ENCODE data around the gene CFAP46. TPM values are rescaled to one million over a fixed set of nuclear protein-coding genes. Genes with fewer than 3 reads are reported as not detected.
"Not testable (repeated sequence)": the region's sequence is repeated elsewhere in the genome, so short reads cannot be mapped to it uniquely, and the experiment has no call there.

CFAP46 gene
- total RNA-seq, 1 experiment from 2014 or later = not detected

DNA sequence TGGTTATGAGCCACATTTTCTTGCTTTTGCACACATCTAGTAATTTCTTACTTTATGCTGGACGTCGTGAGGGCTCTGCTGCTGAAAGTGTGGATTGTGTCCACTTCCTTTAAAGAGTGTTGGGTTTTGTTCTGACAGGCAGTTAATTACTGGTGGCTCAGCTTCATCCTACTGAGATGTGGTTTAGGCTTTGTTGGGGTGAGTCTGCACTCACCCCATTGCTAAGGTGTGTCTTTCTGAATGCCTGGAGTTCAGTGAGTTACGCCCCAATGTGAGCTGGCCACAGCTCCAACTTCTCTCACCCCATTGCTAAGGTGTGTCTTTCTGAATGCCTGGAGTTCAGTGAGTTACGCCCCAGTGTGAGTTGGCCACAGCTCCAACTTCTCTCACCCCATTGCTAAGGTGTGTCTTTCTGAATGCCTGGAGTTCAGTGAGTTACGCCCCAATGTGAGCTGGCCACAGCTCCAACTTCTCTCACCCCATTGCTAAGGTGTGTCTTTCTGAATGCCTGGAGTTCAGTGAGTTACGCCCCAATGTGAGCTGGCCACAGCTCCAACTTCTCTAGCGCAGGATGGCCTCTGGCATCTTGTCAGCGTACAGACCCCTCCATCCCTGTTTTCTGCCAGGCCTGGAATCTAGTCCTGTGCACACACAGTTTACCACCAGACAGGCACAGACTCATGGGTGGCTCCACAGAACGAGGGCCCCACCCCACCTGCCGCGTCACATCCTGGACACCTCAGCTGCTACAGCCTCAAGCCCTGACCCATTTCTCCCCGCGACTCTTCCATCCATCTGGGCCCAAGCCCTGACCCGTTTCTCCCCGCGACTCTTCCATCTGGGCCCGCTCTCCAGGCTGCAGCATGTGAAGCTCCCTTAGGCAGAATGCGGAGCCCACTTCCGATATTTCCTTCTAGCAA lies 39.5 kb downstream of the CFAP46 start:
- in situ Hi-C loops (cut with HindIII; ENCODE audit: low pct_unique_long_range_greater_than_20kb, low sequenced_read_pairs); DNase-seq (ENCODE audit: low read depth, low spot score): not testable (repeated sequence)

DNA sequence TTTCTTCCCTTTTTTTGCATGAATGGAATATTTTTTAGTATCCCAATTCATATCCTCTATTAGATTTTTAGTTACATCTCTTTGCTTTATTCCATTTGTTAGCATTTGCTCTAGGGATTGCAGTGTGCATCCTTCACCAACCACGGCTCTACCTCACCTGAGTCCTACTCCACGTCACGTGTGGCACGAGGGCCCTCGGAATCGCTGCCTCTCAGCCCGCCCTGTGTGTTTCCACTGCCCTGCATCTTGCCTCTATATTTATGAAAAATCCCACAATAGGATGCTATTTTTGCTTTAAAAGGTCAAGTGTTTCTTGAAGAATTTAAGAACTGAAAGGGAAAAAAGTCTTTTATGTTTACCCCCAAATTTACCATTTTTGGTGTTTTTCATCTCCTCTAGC lies 41.0 kb downstream of the CFAP46 start:
- in situ Hi-C loops (cut with HindIII; ENCODE audit: low pct_unique_long_range_greater_than_20kb, low sequenced_read_pairs) = no loop called here
- DNase-seq (ENCODE audit: low read depth, low spot score) = no peak

DNA sequence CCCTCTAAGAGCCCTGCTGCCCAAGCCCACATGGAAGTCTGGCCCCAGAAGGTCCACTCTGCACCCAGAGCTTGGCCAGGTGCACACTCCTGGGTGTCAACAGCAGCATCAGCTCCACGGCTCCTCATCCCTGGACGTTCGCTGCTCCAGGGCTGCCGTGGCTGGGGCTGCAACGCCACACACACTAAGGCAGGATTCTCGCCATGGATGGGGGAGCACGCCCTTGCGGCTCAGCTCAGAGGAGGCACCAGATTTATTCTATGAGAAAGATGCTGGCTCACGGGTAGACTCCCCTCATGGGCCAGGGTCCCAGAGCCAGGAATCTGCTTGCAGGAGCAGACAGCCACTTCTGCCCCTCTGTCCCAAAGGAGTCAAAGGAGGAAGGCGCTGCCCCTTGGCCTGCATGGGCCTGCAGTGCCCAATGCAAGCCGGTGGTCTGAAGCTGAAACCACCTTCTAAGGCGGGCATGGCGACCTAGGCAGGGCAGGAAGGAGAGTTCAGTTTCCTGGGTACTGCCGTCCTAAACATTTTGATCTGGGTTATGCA lies 42.1 kb downstream of the CFAP46 start:
- in situ Hi-C loops (cut with HindIII; ENCODE audit: low pct_unique_long_range_greater_than_20kb, low sequenced_read_pairs) = no loop called here
- no peak for DNase-seq (ENCODE audit: low read depth, low spot score)

GRCh38 chr10:132899751-132900065 lies 42.7 kb downstream of the CFAP46 start:
- in situ Hi-C loops (cut with HindIII; ENCODE audit: low pct_unique_long_range_greater_than_20kb, low sequenced_read_pairs) = no loop called here
- DNase-seq (ENCODE audit: low read depth, low spot score) = no peak

GRCh38 chr10:132899054-132899750 lies 43.2 kb downstream of the CFAP46 start:
- DNase-seq (ENCODE audit: low read depth, low spot score) = no peak
- in situ Hi-C loops (cut with HindIII; ENCODE audit: low pct_unique_long_range_greater_than_20kb, low sequenced_read_pairs) = no loop called here

- in situ Hi-C loops (cut with HindIII; ENCODE audit: low pct_unique_long_range_greater_than_20kb, low sequenced_read_pairs) = no loop called here
- no peak for DNase-seq (ENCODE audit: low read depth, low spot score)
Observed at GRCh38 chr10:132898391-132899053, 43.8 kb downstream of the CFAP46 start.

DNA sequence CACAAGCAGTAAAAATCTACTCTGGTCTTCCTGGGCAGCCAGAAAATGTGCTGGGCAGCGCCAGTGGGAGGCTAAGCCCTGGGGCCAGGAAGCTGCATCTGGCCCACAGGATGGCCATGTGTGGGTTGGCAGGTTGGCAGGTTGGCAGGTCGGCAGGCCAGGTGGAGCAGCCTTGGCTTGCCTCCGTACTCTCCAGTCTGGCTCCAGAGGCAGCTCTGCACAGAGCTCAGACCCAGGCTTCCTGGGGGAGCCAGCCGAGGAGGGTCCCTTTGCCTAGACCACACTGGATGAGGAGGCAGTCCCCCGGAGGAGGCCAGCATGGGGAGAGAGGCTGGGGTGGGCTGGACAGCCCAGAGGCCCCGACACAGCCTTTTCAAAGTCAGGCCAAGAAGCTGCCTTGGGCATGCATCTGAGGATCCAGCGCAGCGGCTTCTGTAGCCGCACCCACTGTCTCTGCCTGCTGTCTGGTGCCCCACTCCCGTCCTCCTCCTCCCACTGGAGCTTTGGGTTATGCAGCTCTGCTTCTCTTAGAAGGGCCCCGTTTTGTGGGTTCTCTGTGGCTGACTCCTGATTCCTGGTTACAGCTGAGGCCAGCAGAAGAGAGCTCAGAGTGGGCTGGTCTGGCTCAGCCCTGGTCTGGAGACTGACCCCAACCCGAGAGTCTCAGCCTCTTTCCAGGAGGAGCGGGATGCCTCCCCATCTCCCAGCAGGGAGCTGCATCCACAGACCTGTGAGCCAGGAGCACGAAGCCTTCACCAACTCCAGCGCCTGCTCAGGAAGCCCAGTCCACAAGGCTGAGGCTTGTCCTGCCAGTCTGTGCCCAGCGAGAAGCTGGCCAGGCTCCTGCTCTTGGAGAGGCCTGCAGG lies 44.6 kb downstream of the CFAP46 start:
- in situ Hi-C loops (cut with HindIII; ENCODE audit: low pct_unique_long_range_greater_than_20kb, low sequenced_read_pairs) = no loop called here
- DNase-seq (ENCODE audit: low read depth, low spot score) = no peak

DNA sequence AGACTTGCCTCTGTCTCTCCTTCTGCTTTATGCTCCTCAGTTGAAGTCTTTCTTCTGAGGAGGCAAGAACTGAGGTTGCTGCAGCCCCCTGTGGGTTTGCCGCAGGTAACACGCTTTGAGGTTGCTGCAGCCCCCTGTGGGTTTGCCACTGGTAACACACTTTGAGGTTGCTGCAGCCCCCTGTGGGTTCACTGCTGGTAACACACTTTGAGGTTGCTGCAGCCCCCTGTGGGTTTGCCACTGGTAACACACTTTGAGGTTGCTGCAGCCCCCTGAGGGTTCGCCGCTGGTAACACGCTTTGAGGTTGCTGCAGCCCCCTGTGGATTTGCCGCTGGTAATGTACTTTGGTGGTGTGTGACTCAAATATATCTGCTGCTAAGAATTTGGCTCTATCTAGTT lies 48.6 kb downstream of the CFAP46 start:
- DNase-seq (ENCODE audit: low read depth, low spot score) = peak; percentile 17
- in situ Hi-C loops (cut with HindIII; ENCODE audit: low pct_unique_long_range_greater_than_20kb, low sequenced_read_pairs) = not testable (repeated sequence)

DNA sequence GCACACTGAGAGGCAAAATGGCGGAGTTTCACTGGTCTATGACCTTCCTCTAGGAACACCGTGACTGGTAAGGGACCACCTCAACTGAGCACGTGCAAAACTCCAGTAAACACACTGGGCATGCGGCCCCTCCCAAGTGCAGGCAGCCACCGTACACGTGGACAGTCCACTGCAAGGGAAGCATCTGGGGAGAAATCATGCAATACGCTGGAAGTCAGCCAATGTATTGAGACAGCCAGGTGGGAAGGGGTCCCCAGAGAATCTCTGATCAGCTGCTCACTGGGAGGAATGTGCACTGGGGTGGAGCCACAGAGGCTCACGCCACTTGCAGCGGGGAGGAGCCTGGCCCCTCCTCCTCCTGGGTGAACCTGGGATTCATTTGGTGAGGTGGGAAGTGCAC lies 49.3 kb downstream of the CFAP46 start:
- no peak for DNase-seq (ENCODE audit: low read depth, low spot score)
- in situ Hi-C loops (cut with HindIII; ENCODE audit: low pct_unique_long_range_greater_than_20kb, low sequenced_read_pairs) = no loop called here

GRCh38 chr10:132892004-132892403 lies 50.4 kb downstream of the CFAP46 start:
- DNase-seq (ENCODE audit: low read depth, low spot score) = no peak
- in situ Hi-C loops (cut with HindIII; ENCODE audit: low pct_unique_long_range_greater_than_20kb, low sequenced_read_pairs) = no loop called here

DNA sequence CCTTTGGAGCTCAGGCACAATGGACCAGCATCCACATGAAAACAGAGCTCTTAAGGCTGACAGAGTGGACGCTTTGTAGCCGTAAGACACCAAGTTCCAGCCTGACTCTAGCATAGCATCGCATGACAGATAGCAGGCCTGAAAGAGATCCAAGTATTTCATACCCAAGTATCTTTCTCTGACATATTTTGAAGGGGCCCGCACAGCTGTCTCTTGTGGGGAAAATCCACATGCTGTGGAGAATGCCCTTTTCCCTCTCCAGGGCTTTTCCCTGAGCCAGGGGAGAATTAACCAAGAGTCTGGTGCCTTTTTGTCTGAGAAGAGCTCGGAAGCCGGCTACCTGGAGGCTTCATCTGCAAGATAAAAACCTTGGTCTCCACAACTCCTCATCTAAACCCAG lies 51.0 kb downstream of the CFAP46 start:
- DNase-seq (ENCODE audit: low read depth, low spot score) = no peak
- in situ Hi-C loops (cut with HindIII; ENCODE audit: low pct_unique_long_range_greater_than_20kb, low sequenced_read_pairs) = no loop called here

DNA sequence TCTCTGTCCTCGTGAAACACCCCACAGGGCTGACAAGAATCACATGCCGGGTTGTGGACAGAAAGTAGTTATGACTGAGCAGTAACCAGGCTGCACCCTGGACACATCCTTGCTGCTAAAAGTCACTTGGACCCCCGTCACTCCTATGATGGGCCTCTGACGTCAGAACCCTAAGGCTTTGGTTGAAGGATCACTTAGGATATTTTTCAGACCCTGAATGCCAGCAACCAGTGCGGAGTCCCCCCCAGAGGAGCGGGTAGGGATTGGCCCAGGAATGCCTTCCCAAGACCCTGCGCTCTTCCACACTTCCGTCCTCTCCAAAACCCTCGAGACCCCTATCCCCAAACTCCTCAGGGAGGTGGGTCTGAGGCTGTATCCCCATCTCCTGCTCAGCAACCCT lies 52.1 kb downstream of the CFAP46 start:
- in situ Hi-C loops (cut with HindIII; ENCODE audit: low pct_unique_long_range_greater_than_20kb, low sequenced_read_pairs) = no loop called here
- no peak for DNase-seq (ENCODE audit: low read depth, low spot score)

DNA sequence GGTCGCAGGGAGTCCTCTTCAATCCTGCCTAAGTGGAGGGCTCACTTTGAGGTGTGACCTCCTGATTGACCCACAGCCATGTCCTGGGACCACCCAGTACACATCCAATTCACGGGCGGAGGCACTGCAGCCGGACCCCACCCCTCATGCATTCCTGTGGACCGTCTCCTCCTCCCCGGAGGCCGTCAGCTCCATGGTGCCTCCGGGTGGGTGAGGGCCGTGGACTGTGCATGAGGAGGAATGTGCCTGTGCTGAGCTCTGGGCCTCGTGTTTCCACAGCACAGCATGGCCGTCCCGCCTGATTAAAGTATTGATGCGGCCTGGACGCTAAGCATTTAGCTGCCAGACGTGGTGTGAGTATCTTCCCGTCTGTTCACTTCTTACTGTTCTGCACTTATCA lies 52.8 kb downstream of the CFAP46 start:
- in situ Hi-C loops (cut with HindIII; ENCODE audit: low pct_unique_long_range_greater_than_20kb, low sequenced_read_pairs) = no loop called here
- DNase-seq (ENCODE audit: low read depth, low spot score) = no peak

DNA sequence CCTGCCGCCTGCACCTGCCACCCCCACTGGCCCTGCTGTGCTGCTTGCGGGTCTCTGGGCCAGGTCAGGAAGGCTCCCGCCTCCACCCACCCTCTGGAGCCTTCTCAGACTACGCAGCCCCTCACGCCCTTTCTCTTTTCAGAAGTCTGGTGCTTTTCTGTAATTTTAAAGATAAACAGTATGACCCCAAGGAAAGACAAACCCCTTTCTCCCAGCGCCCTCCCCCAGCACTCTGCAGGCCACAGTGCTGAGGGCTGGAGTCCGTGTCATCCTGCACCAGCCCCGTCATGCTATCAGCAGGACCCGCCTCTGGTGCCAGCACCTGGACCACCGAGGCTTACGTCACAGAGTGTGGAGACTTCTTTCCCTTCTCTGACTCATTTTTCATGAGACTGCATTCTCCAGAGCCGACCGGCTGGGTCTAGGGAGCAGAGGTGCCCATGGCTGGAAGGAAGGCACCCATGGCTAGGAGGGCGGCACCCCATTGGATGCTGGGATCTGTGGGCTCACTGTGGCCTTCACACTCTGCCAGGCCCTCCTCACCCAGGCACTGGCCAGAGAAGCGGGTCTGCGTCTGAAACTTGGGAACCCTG lies 53.4 kb downstream of the CFAP46 start:
- DNase-seq (ENCODE audit: low read depth, low spot score) = no peak
- in situ Hi-C loops (cut with HindIII; ENCODE audit: low pct_unique_long_range_greater_than_20kb, low sequenced_read_pairs) = no loop called here

GRCh38 chr10:132888446-132888845 lies 53.9 kb downstream of the CFAP46 start:
- not testable (repeated sequence) for DNase-seq (ENCODE audit: low read depth, low spot score)

DNA sequence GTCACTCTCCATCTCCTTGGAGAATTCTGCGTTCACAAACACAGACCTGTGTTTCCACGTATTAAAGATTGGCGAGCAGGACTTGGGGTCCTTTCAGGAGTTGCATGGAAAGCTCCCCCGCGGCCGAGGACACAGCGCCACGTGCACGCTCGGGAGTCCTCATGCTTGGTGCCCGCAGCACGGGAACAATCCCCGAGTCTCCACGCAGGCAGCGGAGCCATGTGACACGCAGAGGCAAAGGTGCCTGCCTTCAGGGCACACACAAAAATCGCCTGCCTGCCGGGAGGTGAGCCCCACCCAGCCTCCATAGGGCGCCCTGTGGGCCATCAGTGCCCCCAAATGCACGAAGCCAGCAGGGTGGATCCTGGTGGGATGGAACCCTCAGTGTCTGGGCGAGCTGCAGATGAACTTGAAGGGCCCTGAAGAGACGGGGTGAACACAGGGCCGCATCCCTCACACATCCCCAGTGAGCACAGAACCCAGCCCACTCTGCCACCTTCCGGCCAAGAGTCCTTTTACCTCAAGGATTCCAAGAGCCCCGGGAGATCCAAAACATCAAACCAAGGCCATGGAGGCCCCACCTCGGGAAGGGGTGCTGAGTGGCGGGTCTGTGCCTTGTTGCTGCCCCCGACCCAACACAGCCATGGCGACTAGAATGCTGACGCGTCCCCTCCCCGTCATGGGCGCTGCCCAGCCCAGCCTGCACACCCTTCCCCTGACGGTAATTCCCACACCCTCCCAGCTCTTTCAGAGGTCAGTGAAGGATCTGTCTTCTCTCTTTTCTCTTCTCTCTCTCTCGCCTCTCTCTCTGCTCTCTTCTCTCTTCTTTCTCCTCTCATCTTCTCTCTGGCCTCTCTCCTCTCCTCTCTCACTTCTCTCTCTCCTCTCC lies 55.9 kb downstream of the CFAP46 start:
- in situ Hi-C loops (cut with HindIII; ENCODE audit: low pct_unique_long_range_greater_than_20kb, low sequenced_read_pairs) = no loop called here
- peak; percentile 42 for DNase-seq (ENCODE audit: low read depth, low spot score)

More at GRCh38 chr10:132888446-132888845, 53.9 kb downstream of the CFAP46 start:
- in situ Hi-C loops (cut with HindIII; ENCODE audit: low pct_unique_long_range_greater_than_20kb, low sequenced_read_pairs) = not testable (repeated sequence)
